Effector memory CD4-positive, alpha-beta T cell (primary cell): ENCODE data around the gene KIF7.
"Not testable (repeated sequence)": the region's sequence is repeated elsewhere in the genome, so short reads cannot be mapped to it uniquely, and the experiment has no call there.

ENCODE experiments used
- DNase-seq, 3 donors: peaks; one replicate each; pipeline ENCODE4 v3.0.0-alpha.2; 2020
- H3K27ac ChIP-seq: 2 replicates; pipeline ENCODE4 v1.7.0; 2013; ENCODE audit warnings: mild to moderate bottlenecking, low read length, moderate library complexity; ENCODE audit not compliant: insufficient read depth, poor library complexity, severe bottlenecking
- H3K27me3 ChIP-seq: replicated peaks from 2 replicates; pipeline ENCODE4 v1.7.0; 2013; ENCODE audit warnings: mild to moderate bottlenecking, low read length; ENCODE audit not compliant: insufficient read depth, control insufficient read depth, poor library complexity, severe bottlenecking
- H3K36me3 ChIP-seq: 2 replicates; pipeline ENCODE4 v1.7.0; 2013; ENCODE audit warnings: mild to moderate bottlenecking, low read length, moderate library complexity; ENCODE audit not compliant: control insufficient read depth, insufficient read depth
- H3K4me1 ChIP-seq: 2 replicates; pipeline ENCODE4 v1.7.0; 2013; ENCODE audit warnings: low read length, mild to moderate bottlenecking; ENCODE audit not compliant: control insufficient read depth, insufficient read depth, poor library complexity, severe bottlenecking
- H3K4me3 ChIP-seq: 2 replicates; pipeline ENCODE4 v1.7.0; 2013; ENCODE audit warnings: low read length, low read depth, mild to moderate bottlenecking; ENCODE audit not compliant: insufficient read depth, poor library complexity, severe bottlenecking
- H3K9me3 ChIP-seq: 2 replicates; pipeline ENCODE4 v1.7.0; 2013; ENCODE audit warnings: mild to moderate bottlenecking, low read length, moderate library complexity; ENCODE audit not compliant: control insufficient read depth

The KIF7 gene

GRCh38 chr15:89586651-89587050, 68.6 kb downstream of the KIF7 start:
- H3K9me3 ChIP-seq = no peaks in the 10 kb centered on the region
- no peak overlapping the region for H3K27ac ChIP-seq
- no peaks in the 10 kb centered on the region for H3K27me3 ChIP-seq
- H3K4me1 ChIP-seq = no peaks in the 10 kb centered on the region
- no peaks in the 10 kb centered on the region for H3K36me3 ChIP-seq
- no peak for DNase-seq
- no peak overlapping the region for H3K4me3 ChIP-seq

GRCh38 chr15:89580747-89581146, 74.5 kb downstream of the KIF7 start:
- not testable (repeated sequence) for H3K9me3 ChIP-seq, DNase-seq, H3K27ac ChIP-seq, H3K4me1 ChIP-seq, H3K4me3 ChIP-seq, H3K27me3 ChIP-seq, H3K36me3 ChIP-seq

- no peak for DNase-seq
- H3K27me3 ChIP-seq = no peaks in the 10 kb centered on the region
- H3K4me3 ChIP-seq = no peak overlapping the region
- no peaks in the 10 kb centered on the region for H3K9me3 ChIP-seq
- H3K4me1 ChIP-seq = peaks cover 5% of the 10 kb centered on the region
- H3K36me3 ChIP-seq = no peaks in the 10 kb centered on the region
- no peak overlapping the region for H3K27ac ChIP-seq
These were observed 77.1 kb downstream of the KIF7 start for GRCh38 chr15:89578146-89578545.
